Measurements from ENCODE around the gene IKBKG. TPM values are rescaled to one million over a fixed set of nuclear protein-coding genes. Genes with fewer than 3 reads are reported as not detected.
"Not testable (repeated sequence)": the region's sequence is repeated elsewhere in the genome, so short reads cannot be mapped to it uniquely, and the experiment has no call there.

IKBKG gene
- total and polyA plus RNA-seq, 2 donors (not counting 3 experiments of a cell fraction or from before 2014, with no cell fraction given) = 41.2 to 47.8 TPM

DNA sequence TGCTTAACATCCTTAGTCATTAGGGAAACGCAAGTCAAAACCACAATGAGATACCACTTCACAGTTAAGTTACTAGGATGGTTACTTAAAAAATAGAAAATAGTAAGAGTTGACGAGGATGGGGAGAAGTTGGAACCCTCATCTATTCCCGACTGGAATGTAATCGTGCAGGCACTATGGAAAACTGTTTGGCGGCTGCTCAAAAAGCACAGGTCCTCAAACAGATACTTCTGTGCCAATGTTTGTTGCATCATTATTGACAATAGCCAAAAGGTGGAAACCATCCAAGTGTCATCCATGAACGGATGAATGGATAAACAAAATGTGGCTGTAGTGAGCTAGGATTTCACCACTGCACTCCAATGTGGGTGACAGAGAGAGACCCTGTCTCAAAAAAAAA lies 60.0 kb downstream of the IKBKG start:
- ChIA-PET CTCF (no interaction called here), POLR2A (no interaction called here)
- no TSS peak for BruUV-seq (replicated peaks)
- no peak overlapping the region for H3K4me2 ChIP-seq (ENCODE audit: insufficient read depth, low read length)
- no peak overlapping the region for H3K9ac ChIP-seq (replicated peaks; ENCODE audit: extremely low read depth, insufficient read depth, low read length)
- no peaks in the 10 kb centered on the region for H3K9me3 ChIP-seq (replicated peaks; ENCODE audit: control insufficient read depth, insufficient read depth, low read length)
- DNase-seq (ENCODE audit: low read depth, low spot score) (no peak), FAIRE-seq (no peak)
- no peaks in the 10 kb centered on the region for H3K9me1 ChIP-seq (replicated peaks; ENCODE audit: control insufficient read depth, extremely low read depth, insufficient read depth, low read length)
- no peak overlapping the region for H2AFZ ChIP-seq (ENCODE audit: low read depth, low read length)
- intact Hi-C loops (cut with micrococcal nuclease) = no loop called here
- no peaks in the 10 kb centered on the region for H3K27me3 ChIP-seq (ENCODE audit: control insufficient read depth in 2 of 2, insufficient read depth in 2 of 2, low read length in 2 of 2)
- dilution Hi-C loops (cut with MboI; ENCODE audit: extremely low pct_ligation_motif_present, low sequenced_read_pairs) = no loop called here
- peaks cover 6% of the 10 kb centered on the region for H3K4me1 ChIP-seq (ENCODE audit: control insufficient read depth, extremely low read depth, insufficient read depth, low read length)
- no peaks in the 10 kb centered on the region for H4K20me1 ChIP-seq (replicated peaks; ENCODE audit: control insufficient read depth, extremely low read depth, insufficient read depth, low read length)
- TF ChIP-seq GATA2 (IDR thresholded peaks at IDR 0.05; ENCODE audit: insufficient read depth, insufficient read length, low read depth, low read length) = no peak
- no peak for TF ChIP-seq MAX (IDR thresholded peaks at IDR 0.05; ENCODE audit: insufficient read depth, insufficient read length)
- no peak for TF ChIP-seq POLR2AphosphoS5 (IDR thresholded peaks at IDR 0.05; ENCODE audit: insufficient read depth, low read depth, low read length)
- TF ChIP-seq EZH2 (IDR thresholded peaks at IDR 0.05; ENCODE audit: borderline replicate concordance, low read depth, low read length, severe bottlenecking) = no peak
- no peak for TF ChIP-seq FOS (IDR thresholded peaks at IDR 0.05; ENCODE audit: borderline replicate concordance, insufficient read depth, low read length)
- TF ChIP-seq, protein P1, sequence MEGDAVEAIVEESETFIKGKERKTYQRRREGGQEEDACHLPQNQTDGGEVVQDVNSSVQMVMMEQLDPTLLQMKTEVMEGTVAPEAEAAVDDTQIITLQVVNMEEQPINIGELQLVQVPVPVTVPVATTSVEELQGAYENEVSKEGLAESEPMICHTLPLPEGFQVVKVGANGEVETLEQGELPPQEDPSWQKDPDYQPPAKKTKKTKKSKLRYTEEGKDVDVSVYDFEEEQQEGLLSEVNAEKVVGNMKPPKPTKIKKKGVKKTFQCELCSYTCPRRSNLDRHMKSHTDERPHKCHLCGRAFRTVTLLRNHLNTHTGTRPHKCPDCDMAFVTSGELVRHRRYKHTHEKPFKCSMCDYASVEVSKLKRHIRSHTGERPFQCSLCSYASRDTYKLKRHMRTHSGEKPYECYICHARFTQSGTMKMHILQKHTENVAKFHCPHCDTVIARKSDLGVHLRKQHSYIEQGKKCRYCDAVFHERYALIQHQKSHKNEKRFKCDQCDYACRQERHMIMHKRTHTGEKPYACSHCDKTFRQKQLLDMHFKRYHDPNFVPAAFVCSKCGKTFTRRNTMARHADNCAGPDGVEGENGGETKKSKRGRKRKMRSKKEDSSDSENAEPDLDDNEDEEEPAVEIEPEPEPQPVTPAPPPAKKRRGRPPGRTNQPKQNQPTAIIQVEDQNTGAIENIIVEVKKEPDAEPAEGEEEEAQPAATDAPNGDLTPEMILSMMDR (IDR thresholded peaks at IDR 0.05; ENCODE audit: extremely low read depth in 1 of 2, insufficient read depth in 1 of 2, low read depth in 1 of 2, low read length in 2 of 2) = no peak
- TF ChIP-seq POLR2A (IDR thresholded peaks at IDR 0.05; ENCODE audit: low read depth, low read length) = no peak
- TF ChIP-seq JUN (IDR thresholded peaks at IDR 0.05; ENCODE audit: borderline replicate concordance, insufficient read depth, insufficient read length, low read depth) = no peak
- TF ChIP-seq MYC (IDR thresholded peaks at IDR 0.05; ENCODE audit: low read depth, low read length) = no peak
- H3K4me3 ChIP-seq (replicated peaks in 1 of 3; ENCODE audit: insufficient read depth in 1 of 3, low read depth in 1 of 3, low read length in 3 of 3) = no peak overlapping the region
- H3K27ac ChIP-seq (ENCODE audit: insufficient read depth, low read depth, low read length) = no peak overlapping the region
- no peaks in the 10 kb centered on the region for H3K36me3 ChIP-seq (ENCODE audit: control insufficient read depth in 2 of 2, extremely low read depth in 1 of 2, insufficient read depth in 2 of 2, low read length in 2 of 2)
- H3K79me2 ChIP-seq (ENCODE audit: control insufficient read depth, insufficient read depth, low read length) = no peaks in the 10 kb centered on the region

DNA sequence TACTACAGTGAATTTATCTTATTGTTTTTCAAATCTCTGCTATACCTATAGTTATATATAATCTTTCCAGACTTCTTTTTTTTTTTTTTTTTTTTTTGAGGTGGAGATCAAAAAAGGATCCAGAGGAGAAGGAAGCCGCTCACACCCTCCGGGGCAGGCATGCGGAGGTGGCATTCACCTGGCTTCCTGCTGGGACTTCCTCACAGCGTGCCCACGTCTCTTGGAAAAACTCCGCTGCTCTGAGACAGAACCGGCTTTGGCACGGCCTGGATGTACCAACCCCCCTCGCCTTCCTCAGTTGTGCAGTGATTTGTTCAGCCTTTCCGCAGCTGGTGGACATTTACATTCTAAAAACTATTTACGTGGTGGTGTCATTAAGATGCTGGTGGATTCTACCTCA lies 60.6 kb downstream of the IKBKG start:
- H3K27me3 ChIP-seq (ENCODE audit: control insufficient read depth in 2 of 2, insufficient read depth in 2 of 2, low read length in 2 of 2); H3K79me2 ChIP-seq (ENCODE audit: control insufficient read depth, insufficient read depth, low read length); dilution Hi-C loops (cut with MboI; ENCODE audit: extremely low pct_ligation_motif_present, low sequenced_read_pairs); intact Hi-C loops (cut with micrococcal nuclease); H3K4me3 ChIP-seq (replicated peaks in 1 of 3; ENCODE audit: insufficient read depth in 1 of 3, low read depth in 1 of 3, low read length in 3 of 3); H3K27ac ChIP-seq (ENCODE audit: insufficient read depth, low read depth, low read length); H3K4me2 ChIP-seq (ENCODE audit: insufficient read depth, low read length); FAIRE-seq; POLR2A ChIA-PET; H3K9ac ChIP-seq (replicated peaks; ENCODE audit: extremely low read depth, insufficient read depth, low read length); BruUV-seq (replicated peaks); H3K9me3 ChIP-seq (replicated peaks; ENCODE audit: control insufficient read depth, insufficient read depth, low read length); H3K9me1 ChIP-seq (replicated peaks; ENCODE audit: control insufficient read depth, extremely low read depth, insufficient read depth, low read length); CTCF ChIA-PET; H2AFZ ChIP-seq (ENCODE audit: low read depth, low read length); H3K36me3 ChIP-seq (ENCODE audit: control insufficient read depth in 2 of 2, extremely low read depth in 1 of 2, insufficient read depth in 2 of 2, low read length in 2 of 2); H4K20me1 ChIP-seq (replicated peaks; ENCODE audit: control insufficient read depth, extremely low read depth, insufficient read depth, low read length); DNase-seq (ENCODE audit: low read depth, low spot score); H3K4me1 ChIP-seq (ENCODE audit: control insufficient read depth, extremely low read depth, insufficient read depth, low read length): not testable (repeated sequence)

DNA sequence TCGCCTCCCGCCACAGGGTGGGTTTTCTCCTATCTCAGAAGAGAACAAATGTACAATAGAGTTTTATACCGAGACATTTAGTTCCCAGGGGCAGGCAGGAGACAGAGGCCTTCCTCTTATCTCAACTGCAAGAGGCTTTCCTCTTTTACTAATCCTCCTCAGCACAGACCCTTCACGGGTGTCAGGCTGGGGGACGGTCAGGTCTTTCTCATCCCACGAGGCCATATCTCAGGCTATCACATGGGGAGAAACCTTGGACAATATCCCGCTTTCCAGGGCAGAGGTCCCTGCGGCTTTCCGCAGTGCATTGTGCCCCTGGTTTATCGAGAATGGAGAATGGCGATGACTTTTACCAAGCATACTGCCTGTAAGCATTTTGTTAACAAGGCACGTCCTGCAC lies 61.4 kb downstream of the IKBKG start:
- H3K4me1 ChIP-seq (ENCODE audit: control insufficient read depth, extremely low read depth, insufficient read depth, low read length); POLR2A ChIA-PET; H3K9me3 ChIP-seq (replicated peaks; ENCODE audit: control insufficient read depth, insufficient read depth, low read length); dilution Hi-C loops (cut with MboI; ENCODE audit: extremely low pct_ligation_motif_present, low sequenced_read_pairs); intact Hi-C loops (cut with micrococcal nuclease); FAIRE-seq; H3K4me2 ChIP-seq (ENCODE audit: insufficient read depth, low read length); H3K27me3 ChIP-seq (ENCODE audit: control insufficient read depth in 2 of 2, insufficient read depth in 2 of 2, low read length in 2 of 2); BruUV-seq (replicated peaks); H3K36me3 ChIP-seq (ENCODE audit: control insufficient read depth in 2 of 2, extremely low read depth in 1 of 2, insufficient read depth in 2 of 2, low read length in 2 of 2); H3K9ac ChIP-seq (replicated peaks; ENCODE audit: extremely low read depth, insufficient read depth, low read length); H3K27ac ChIP-seq (ENCODE audit: insufficient read depth, low read depth, low read length); H3K9me1 ChIP-seq (replicated peaks; ENCODE audit: control insufficient read depth, extremely low read depth, insufficient read depth, low read length); H3K4me3 ChIP-seq (replicated peaks in 1 of 3; ENCODE audit: insufficient read depth in 1 of 3, low read depth in 1 of 3, low read length in 3 of 3); H2AFZ ChIP-seq (ENCODE audit: low read depth, low read length); H4K20me1 ChIP-seq (replicated peaks; ENCODE audit: control insufficient read depth, extremely low read depth, insufficient read depth, low read length); DNase-seq (ENCODE audit: low read depth, low spot score); H3K79me2 ChIP-seq (ENCODE audit: control insufficient read depth, insufficient read depth, low read length); CTCF ChIA-PET: not testable (repeated sequence)

All from endothelial cell of umbilical vein (primary cell).